K562 (cell line): ENCODE data around the gene WDR46. TPM values are rescaled to one million over a fixed set of nuclear protein-coding genes. Genes with fewer than 3 reads are reported as not detected.

ENCODE experiments used
- CAMTA2 ChIP-seq: fragments of 250-450 bp; sonication (Bioruptor Pico); conservative IDR thresholded peaks from 2 replicates; pipeline ENCODE4 v1.5.1; 2022
- ESRRB ChIP-seq: fragments of 250-450 bp; sonication (Bioruptor Pico); IDR thresholded peaks from 2 replicates; pipeline ENCODE4 v1.5.0; 2020; ENCODE audit warnings: mild to moderate bottlenecking, moderate library complexity, borderline replicate concordance
- KDM5B ChIP-seq: fragments of 200-600 bp; sonication (generic); IDR thresholded peaks from 2 replicates; pipeline ENCODE4 v1.6.1; 2012; ENCODE audit warnings: low read depth, mild to moderate bottlenecking, moderate library complexity, low read length, control low read depth, inconsistent platforms; ENCODE audit not compliant: insufficient replicate concordance
- NFE2 ChIP-seq: IDR thresholded peaks from 2 replicates; pipeline ENCODE4 v1.6.1; 2014; ENCODE audit warnings: antibody characterized with exemption, low read depth
- NR2C2 ChIP-seq, 2 experiments: fragments of 200-800 bp in 1 of 2; sonication (Bioruptor generic) in 1 of 2; sonication (generic) in 1 of 2; formaldehyde crosslinking in 1 of 2; IDR thresholded peaks; 2 replicates each; pipeline versions ENCODE4 v1.6.1 to v1.8.0; 2016 to 2022; ENCODE audit warnings: mild to moderate bottlenecking in 1 of 2, missing compliant biosample characterization in 1 of 2, missing genetic modification characterization in 1 of 2, missing genetic modification reagents in 1 of 2
- TAF1 ChIP-seq: IDR thresholded peaks from 2 replicates; pipeline ENCODE4 v1.6.1; 2011; ENCODE audit warnings: mild to moderate bottlenecking, low read length, moderate library complexity; ENCODE audit not compliant: insufficient read depth, control insufficient read depth, severe bottlenecking; ENCODE audit errors: extremely low read depth
- TBL1XR1 ChIP-seq, 2 experiments: IDR thresholded peaks; 2 replicates each; pipeline ENCODE4 v1.6.1; 2012; ENCODE audit warnings: improper control_type of control experiment in 2 of 2, low read length in 2 of 2, mild to moderate bottlenecking in 1 of 2
- THRAP3 ChIP-seq: fragments of 450-650 bp; IDR thresholded peaks from 2 replicates; pipeline ENCODE4 v1.6.1; 2016; ENCODE audit warnings: mild to moderate bottlenecking, inconsistent platforms, borderline replicate concordance
- ZBTB7A ChIP-seq: IDR thresholded peaks from 2 replicates; pipeline ENCODE4 v1.6.1; 2011; ENCODE audit warnings: low read depth, mild to moderate bottlenecking, low read length, moderate library complexity, borderline replicate concordance; ENCODE audit not compliant: control insufficient read depth
- ZNF707 ChIP-seq: fragments of 250-450 bp; sonication (Bioruptor Pico); conservative IDR thresholded peaks from 2 replicates; pipeline ENCODE4 v1.8.0; 2022; ENCODE audit warnings: inconsistent platforms, mild to moderate bottlenecking, moderate library complexity
- polyA plus RNA-seq, 8 experiments: library from polyadenylated mRNA; depleted of rRNA in 4 of 8; stranded (reverse) in 5 of 8; unstranded in 3 of 8; fragments of >200 nt; fragmentation: Nextera tagmentation in 2 of 8; fragmentation: Illumina TruSeq in 1 of 8; extraction: Ambion mirVana in 2 of 8; extraction: Trizol in 1 of 8; gene quantifications; 2 replicates each; pipeline versions ENCODE4 v1.2.1 to v1.2.3, GENCODE V29; 2011 to 2014; ENCODE audit warnings: inconsistent platforms in 1 of 8, missing spikeins in 1 of 8
- total RNA-seq, 7 experiments: library from RNA; depleted of rRNA in 6 of 7; stranded (reverse); fragments of >200 nt in 6 of 7; fragmentation: Illumina TruSeq in 2 of 7; extraction: Trizol in 2 of 7; gene quantifications; 2 replicates each; pipeline versions ENCODE4 v1.2.1 to v1.2.3, GENCODE V29; 2011 to 2021; ENCODE audit warnings: low replicate concordance in 1 of 7
- TF ChIP-seq, protein P1 (sequence below): fragments of 200-800 bp; sonication (Bioruptor generic); IDR thresholded peaks from 2 replicates; pipeline ENCODE4 v1.6.1; 2016; ENCODE audit warnings: missing genetic modification characterization, missing compliant biosample characterization
- TF ChIP-seq, protein P2 (sequence below): sonication (generic); formaldehyde crosslinking; IDR thresholded peaks from 2 replicates; pipeline ENCODE4 v1.8.1; 2023; ENCODE audit warnings: mild to moderate bottlenecking, missing genetic modification reagents
- TF ChIP-seq, protein P3 (sequence below): fragments of 450-650 bp; IDR thresholded peaks from 2 replicates; pipeline ENCODE4 v1.6.1; 2016
- TF ChIP-seq, protein P4 (sequence below): fragments of 250-450 bp; sonication (Bioruptor Pico); IDR thresholded peaks from 2 replicates; pipeline ENCODE4 v1.5.0; 2020; ENCODE audit warnings: mild to moderate bottlenecking, borderline replicate concordance
- TF ChIP-seq, protein P5 (sequence below): fragments of 250-450 bp; sonication (Bioruptor Pico); IDR thresholded peaks from 2 replicates; pipeline ENCODE4 v1.5.0; 2021

WDR46 gene
- total and polyA plus RNA-seq, 9 of the 15 experiments (the other 6 are each of a cell fraction or from before 2014, with no cell fraction given), result 8.9 to 146 (median 93.1) TPM

DNA sequence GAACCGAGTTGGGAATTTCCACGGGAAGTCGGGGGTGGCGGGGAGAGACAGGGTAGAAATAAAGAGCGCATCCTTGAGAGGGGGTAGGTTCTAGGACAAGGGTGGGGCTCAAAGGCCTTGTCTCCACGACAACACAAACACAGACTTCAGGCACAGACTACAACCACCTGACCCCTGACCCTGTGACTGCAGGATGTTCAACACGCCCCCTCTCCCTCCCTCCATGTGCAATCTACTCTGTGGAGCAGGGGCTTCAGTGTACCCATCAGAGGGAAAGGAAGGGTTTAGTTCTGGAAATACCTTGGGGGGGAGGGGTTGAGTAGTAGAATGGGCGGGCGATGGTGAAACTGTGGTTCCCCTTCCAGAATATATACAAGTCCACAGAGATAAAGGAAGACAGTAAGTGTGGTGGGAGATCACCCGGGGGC lies 25.5 kb upstream of the WDR46 start (continued):
- TF ChIP-seq, protein P1, sequence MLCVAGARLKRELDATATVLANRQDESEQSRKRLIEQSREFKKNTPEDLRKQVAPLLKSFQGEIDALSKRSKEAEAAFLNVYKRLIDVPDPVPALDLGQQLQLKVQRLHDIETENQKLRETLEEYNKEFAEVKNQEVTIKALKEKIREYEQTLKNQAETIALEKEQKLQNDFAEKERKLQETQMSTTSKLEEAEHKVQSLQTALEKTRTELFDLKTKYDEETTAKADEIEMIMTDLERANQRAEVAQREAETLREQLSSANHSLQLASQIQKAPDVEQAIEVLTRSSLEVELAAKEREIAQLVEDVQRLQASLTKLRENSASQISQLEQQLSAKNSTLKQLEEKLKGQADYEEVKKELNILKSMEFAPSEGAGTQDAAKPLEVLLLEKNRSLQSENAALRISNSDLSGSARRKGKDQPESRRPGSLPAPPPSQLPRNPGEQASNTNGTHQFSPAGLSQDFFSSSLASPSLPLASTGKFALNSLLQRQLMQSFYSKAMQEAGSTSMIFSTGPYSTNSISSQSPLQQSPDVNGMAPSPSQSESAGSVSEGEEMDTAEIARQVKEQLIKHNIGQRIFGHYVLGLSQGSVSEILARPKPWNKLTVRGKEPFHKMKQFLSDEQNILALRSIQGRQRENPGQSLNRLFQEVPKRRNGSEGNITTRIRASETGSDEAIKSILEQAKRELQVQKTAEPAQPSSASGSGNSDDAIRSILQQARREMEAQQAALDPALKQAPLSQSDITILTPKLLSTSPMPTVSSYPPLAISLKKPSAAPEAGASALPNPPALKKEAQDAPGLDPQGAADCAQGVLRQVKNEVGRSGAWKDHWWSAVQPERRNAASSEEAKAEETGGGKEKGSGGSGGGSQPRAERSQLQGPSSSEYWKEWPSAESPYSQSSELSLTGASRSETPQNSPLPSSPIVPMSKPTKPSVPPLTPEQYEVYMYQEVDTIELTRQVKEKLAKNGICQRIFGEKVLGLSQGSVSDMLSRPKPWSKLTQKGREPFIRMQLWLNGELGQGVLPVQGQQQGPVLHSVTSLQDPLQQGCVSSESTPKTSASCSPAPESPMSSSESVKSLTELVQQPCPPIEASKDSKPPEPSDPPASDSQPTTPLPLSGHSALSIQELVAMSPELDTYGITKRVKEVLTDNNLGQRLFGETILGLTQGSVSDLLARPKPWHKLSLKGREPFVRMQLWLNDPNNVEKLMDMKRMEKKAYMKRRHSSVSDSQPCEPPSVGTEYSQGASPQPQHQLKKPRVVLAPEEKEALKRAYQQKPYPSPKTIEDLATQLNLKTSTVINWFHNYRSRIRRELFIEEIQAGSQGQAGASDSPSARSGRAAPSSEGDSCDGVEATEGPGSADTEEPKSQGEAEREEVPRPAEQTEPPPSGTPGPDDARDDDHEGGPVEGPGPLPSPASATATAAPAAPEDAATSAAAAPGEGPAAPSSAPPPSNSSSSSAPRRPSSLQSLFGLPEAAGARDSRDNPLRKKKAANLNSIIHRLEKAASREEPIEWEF (CRISPR knock-in tag), result no peak
- TF ChIP-seq NR2C2 (CRISPR knock-in tag; IDR thresholded peaks at IDR 0.05), result peak; percentile 93
- TF ChIP-seq NR2C2 (tag; IDR thresholded peaks at IDR 0.05), result peak; percentile 97
- 0 out of 2 replicates have a peak, but pooled peaks have one; percentile 42 for TF ChIP-seq ZBTB7A
- peak; percentile 15 for TF ChIP-seq TAF1
- TF ChIP-seq, protein P2, sequence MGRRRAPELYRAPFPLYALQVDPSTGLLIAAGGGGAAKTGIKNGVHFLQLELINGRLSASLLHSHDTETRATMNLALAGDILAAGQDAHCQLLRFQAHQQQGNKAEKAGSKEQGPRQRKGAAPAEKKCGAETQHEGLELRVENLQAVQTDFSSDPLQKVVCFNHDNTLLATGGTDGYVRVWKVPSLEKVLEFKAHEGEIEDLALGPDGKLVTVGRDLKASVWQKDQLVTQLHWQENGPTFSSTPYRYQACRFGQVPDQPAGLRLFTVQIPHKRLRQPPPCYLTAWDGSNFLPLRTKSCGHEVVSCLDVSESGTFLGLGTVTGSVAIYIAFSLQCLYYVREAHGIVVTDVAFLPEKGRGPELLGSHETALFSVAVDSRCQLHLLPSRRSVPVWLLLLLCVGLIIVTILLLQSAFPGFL (CRISPR knock-in tag), result 0 out of 2 replicates have a peak, but pooled peaks have one; percentile 78
- no peak for TF ChIP-seq NFE2
- no peak for TF ChIP-seq THRAP3
- TF ChIP-seq ESRRB (CRISPR knock-in tag), result no peak
- TF ChIP-seq, protein P3, sequence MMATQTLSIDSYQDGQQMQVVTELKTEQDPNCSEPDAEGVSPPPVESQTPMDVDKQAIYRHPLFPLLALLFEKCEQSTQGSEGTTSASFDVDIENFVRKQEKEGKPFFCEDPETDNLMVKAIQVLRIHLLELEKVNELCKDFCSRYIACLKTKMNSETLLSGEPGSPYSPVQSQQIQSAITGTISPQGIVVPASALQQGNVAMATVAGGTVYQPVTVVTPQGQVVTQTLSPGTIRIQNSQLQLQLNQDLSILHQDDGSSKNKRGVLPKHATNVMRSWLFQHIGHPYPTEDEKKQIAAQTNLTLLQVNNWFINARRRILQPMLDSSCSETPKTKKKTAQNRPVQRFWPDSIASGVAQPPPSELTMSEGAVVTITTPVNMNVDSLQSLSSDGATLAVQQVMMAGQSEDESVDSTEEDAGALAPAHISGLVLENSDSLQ, result 0 out of 2 replicates have a peak, but pooled peaks have one; percentile 3
- 0 out of 4 replicates have a peak, but pooled peaks have one; percentile 23 to 36 for TF ChIP-seq TBL1XR1 (IDR thresholded peaks at IDR 0.05; ENCODE audit: low read length in 2 of 2)
- TF ChIP-seq, protein P4, sequence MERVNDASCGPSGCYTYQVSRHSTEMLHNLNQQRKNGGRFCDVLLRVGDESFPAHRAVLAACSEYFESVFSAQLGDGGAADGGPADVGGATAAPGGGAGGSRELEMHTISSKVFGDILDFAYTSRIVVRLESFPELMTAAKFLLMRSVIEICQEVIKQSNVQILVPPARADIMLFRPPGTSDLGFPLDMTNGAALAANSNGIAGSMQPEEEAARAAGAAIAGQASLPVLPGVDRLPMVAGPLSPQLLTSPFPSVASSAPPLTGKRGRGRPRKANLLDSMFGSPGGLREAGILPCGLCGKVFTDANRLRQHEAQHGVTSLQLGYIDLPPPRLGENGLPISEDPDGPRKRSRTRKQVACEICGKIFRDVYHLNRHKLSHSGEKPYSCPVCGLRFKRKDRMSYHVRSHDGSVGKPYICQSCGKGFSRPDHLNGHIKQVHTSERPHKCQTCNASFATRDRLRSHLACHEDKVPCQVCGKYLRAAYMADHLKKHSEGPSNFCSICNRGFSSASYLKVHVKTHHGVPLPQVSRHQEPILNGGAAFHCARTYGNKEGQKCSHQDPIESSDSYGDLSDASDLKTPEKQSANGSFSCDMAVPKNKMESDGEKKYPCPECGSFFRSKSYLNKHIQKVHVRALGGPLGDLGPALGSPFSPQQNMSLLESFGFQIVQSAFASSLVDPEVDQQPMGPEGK (CRISPR knock-in tag), result 0 out of 2 replicates have a peak, but pooled peaks have one; percentile 64
- peak; percentile 15 for TF ChIP-seq KDM5B
- TF ChIP-seq, protein P5, sequence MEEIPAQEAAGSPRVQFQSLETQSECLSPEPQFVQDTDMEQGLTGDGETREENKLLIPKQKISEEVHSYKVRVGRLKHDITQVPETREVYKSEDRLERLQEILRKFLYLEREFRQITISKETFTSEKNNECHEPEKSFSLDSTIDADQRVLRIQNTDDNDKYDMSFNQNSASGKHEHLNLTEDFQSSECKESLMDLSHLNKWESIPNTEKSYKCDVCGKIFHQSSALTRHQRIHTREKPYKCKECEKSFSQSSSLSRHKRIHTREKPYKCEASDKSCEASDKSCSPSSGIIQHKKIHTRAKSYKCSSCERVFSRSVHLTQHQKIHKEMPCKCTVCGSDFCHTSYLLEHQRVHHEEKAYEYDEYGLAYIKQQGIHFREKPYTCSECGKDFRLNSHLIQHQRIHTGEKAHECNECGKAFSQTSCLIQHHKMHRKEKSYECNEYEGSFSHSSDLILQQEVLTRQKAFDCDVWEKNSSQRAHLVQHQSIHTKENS (CRISPR knock-in tag), result no peak
- TF ChIP-seq CAMTA2 (CRISPR knock-in tag), result peak; percentile 91; the same call in 1 of the 2 replicates
- TF ChIP-seq ZNF707 (CRISPR knock-in tag), result no peak
